K562 (cell line): ENCODE data around the gene LRRC75A. TPM values are rescaled to one million over a fixed set of nuclear protein-coding genes. Genes with fewer than 3 reads are reported as not detected.

Experiments
- ATAC-seq: fragments of 200-7000 bp; cut with Tn5 transposase; 3 replicates; pipeline ENCODE4 v1.9.1; 2020; ENCODE audit warnings: moderate library complexity
- BruUV-seq: library from RNA; stranded (reverse); fragments of 400-500 nt; replicated peaks from 2 replicates; lab custom pipeline; 2021; lab: Mats Ljungman, UMichigan
- CTCF ChIA-PET: fragments of 300-600 bp; formaldehyde crosslinking; extraction: SDS; loops from one replicate; lab custom pipeline; 2021; ENCODE audit warnings: low intra/inter-chr PET ratio; lab: Yijun Ruan, JAX
- POLR2A ChIA-PET: fragments of 300-600, 350-650 bp; sonication (Branson Sonifier 250); formaldehyde crosslinking; extraction: SDS; loops from one replicate; lab custom pipeline; 2021; ENCODE audit warnings: antibody characterized with exemption, inconsistent platforms; lab: Yijun Ruan, JAX
- DNase-seq, 4 experiments: peaks; one replicate each; pipeline versions ENCODE4 v3.0.0 to v3.0.0-alpha.2; 2011 to 2018; ENCODE audit warnings: low spot score in 3 of 4, mixed read lengths in 3 of 4; ENCODE audit errors: extremely low read depth in 1 of 4
- FAIRE-seq: peaks from 2 replicates; lab custom pipeline; 2011; peaks lifted over from hg19 to GRCh38; lab: Jason Lieb, UNC
- H2AFZ ChIP-seq: 2 replicates; pipeline ENCODE4 v1.6.0; 2011; ENCODE audit warnings: low read depth, low read length, control low read depth, inconsistent platforms
- H3K27ac ChIP-seq: fragments of 200-600 bp; 3 replicates; pipeline ENCODE4 v1.8.0; 2011; ENCODE audit warnings: low read depth, mild to moderate bottlenecking, control low read depth, inconsistent platforms, low read length, moderate library complexity, mixed read lengths; ENCODE audit errors: extremely low read depth
- H3K27me3 ChIP-seq, 2 experiments: fragments of 300-600 bp in 1 of 2; 2 replicates in 1 of 2; 3 replicates in 1 of 2; pipeline versions ENCODE4 v1.6.0 to v1.8.0; 2011; ENCODE audit warnings: inconsistent platforms in 2 of 2, low read length in 2 of 2, mild to moderate bottlenecking in 1 of 2, mixed read lengths in 1 of 2, moderate library complexity in 1 of 2; ENCODE audit not compliant: control insufficient read depth in 2 of 2, insufficient read depth in 2 of 2
- H3K36me3 ChIP-seq: fragments of 300-600 bp; 3 replicates; pipeline ENCODE4 v1.8.0; 2011; ENCODE audit warnings: mild to moderate bottlenecking, low read length, inconsistent platforms; ENCODE audit not compliant: control insufficient read depth, insufficient read depth
- H3K4me1 ChIP-seq, 2 experiments: fragments of 200-600 bp in 1 of 2; replicated peaks in 1 of 2; 2 replicates in 1 of 2; 3 replicates in 1 of 2; pipeline versions ENCODE4 v1.5.1 to v1.8.0; 2011; ENCODE audit warnings: inconsistent platforms in 2 of 2, low read length in 2 of 2, mild to moderate bottlenecking in 1 of 2, mixed read lengths in 1 of 2, moderate library complexity in 1 of 2; ENCODE audit not compliant: control insufficient read depth in 2 of 2, insufficient read depth in 2 of 2
- H3K4me2 ChIP-seq: 2 replicates; pipeline ENCODE4 v1.6.1; 2011; ENCODE audit warnings: low read length, control low read depth, inconsistent platforms, mixed read lengths; ENCODE audit not compliant: insufficient read depth
- H3K4me3 ChIP-seq: fragments of 200-600 bp; sonication (generic), shearing (Covaris generic); 2 replicates; pipeline ENCODE4 v1.5.1; 2016; ENCODE audit warnings: control low read depth, inconsistent platforms
- H3K79me2 ChIP-seq: fragments of 200-600 bp; 3 replicates; pipeline ENCODE4 v1.8.0; 2011; ENCODE audit warnings: low read length, inconsistent platforms; ENCODE audit not compliant: control insufficient read depth, insufficient read depth
- H3K9ac ChIP-seq, 2 experiments: 2 replicates each; pipeline versions ENCODE4 v1.6.0 to v1.6.1; 2011; ENCODE audit warnings: low read depth in 2 of 2, low read length in 2 of 2, control low read depth in 1 of 2, inconsistent platforms in 1 of 2, mild to moderate bottlenecking in 1 of 2, mixed read lengths in 1 of 2; ENCODE audit not compliant: insufficient read depth in 1 of 2
- H3K9me1 ChIP-seq: one replicate; pipeline ENCODE4 v1.6.0; 2011; ENCODE audit warnings: inconsistent platforms, mild to moderate bottlenecking, low read length, moderate library complexity; ENCODE audit not compliant: control insufficient read depth, insufficient read depth
- H3K9me3 ChIP-seq: replicated peaks from 2 replicates; pipeline ENCODE4 v1.5.1; 2011; ENCODE audit warnings: low read depth, low read length, inconsistent platforms; ENCODE audit not compliant: control insufficient read depth, insufficient read depth
- H4K20me1 ChIP-seq: replicated peaks from 2 replicates; pipeline ENCODE4 v1.6.1; 2011; ENCODE audit warnings: low read length, inconsistent platforms, mixed read lengths; ENCODE audit not compliant: control insufficient read depth, insufficient read depth
- E2F6 ChIP-seq, 2 experiments: IDR thresholded peaks; 2 replicates each; pipeline ENCODE4 v1.6.1; 2011; ENCODE audit warnings: borderline replicate concordance in 1 of 2, control low read depth in 1 of 2, low read depth in 1 of 2, low read length in 1 of 2, mild to moderate bottlenecking in 1 of 2, mixed read lengths in 1 of 2, moderate library complexity in 1 of 2; ENCODE audit not compliant: insufficient read depth in 1 of 2, insufficient read length in 1 of 2, poor library complexity in 1 of 2, severe bottlenecking in 1 of 2; ENCODE audit errors: extremely low read depth in 1 of 2
- RFX1 ChIP-seq: fragments of 450-650 bp; IDR thresholded peaks from 2 replicates; pipeline ENCODE4 v1.6.1; 2016; ENCODE audit warnings: mild to moderate bottlenecking, moderate library complexity
- SMAD3 ChIP-seq: fragments of 450-650 bp; formaldehyde crosslinking; conservative IDR thresholded peaks from 2 replicates; pipeline ENCODE4 v1.4.0; 2020; ENCODE audit warnings: mild to moderate bottlenecking
- STAT5A ChIP-seq: IDR thresholded peaks from 2 replicates; pipeline ENCODE4 v1.6.1; 2012; ENCODE audit warnings: low read length, inconsistent platforms, borderline replicate concordance
- TCF3 ChIP-seq: sonication (generic); formaldehyde crosslinking; IDR thresholded peaks from 2 replicates; pipeline ENCODE4 v1.4.0; 2020; ENCODE audit warnings: mild to moderate bottlenecking, missing genetic modification reagents
- ZFPM2 ChIP-seq: fragments of 250-450 bp; sonication (Bioruptor Pico); IDR thresholded peaks from 2 replicates; pipeline ENCODE4 v1.5.1; 2022; ENCODE audit warnings: mild to moderate bottlenecking
- ZNF507 ChIP-seq: conservative IDR thresholded peaks from 2 replicates; pipeline ENCODE4 v1.6.1; 2017; ENCODE audit warnings: missing genetic modification characterization, missing compliant biosample characterization
- ZNF561 ChIP-seq: fragments of 450-650 bp; formaldehyde crosslinking; conservative IDR thresholded peaks from 2 replicates; pipeline ENCODE4 v1.4.0; 2020; ENCODE audit warnings: mild to moderate bottlenecking, moderate library complexity
- ZSCAN32 ChIP-seq: fragments of 450-650 bp; formaldehyde crosslinking; IDR thresholded peaks from 2 replicates; pipeline ENCODE4 v1.4.0; 2020; ENCODE audit warnings: mild to moderate bottlenecking, moderate library complexity
- WGBS: fragments of 100-300 bp; shearing (Covaris generic); methylation state at CpG from one replicate; pipeline ENCODE4 v1.1.6; 2016; ENCODE audit warnings: low coverage, mixed read lengths; ENCODE audit not compliant: insufficient coverage; ENCODE audit errors: missing lambda C conversion rate; 5-methylcytosine and 5-hydroxymethylcytosine counted together
- in situ Hi-C: fragments of 300-500 bp; cut with MboI; formaldehyde crosslinking; loops from 4 replicates; pipeline ENCODE4 v1.15.0; 2018; ENCODE audit warnings: inconsistent platforms, mixed read lengths
- intact Hi-C: fragments of 100-400 bp; cut with micrococcal nuclease; formaldehyde crosslinking; loops from 2 replicates; pipeline ENCODE4 v1.14.2; 2022
- polyA plus RNA-seq, 8 experiments: library from polyadenylated mRNA; depleted of rRNA in 4 of 8; stranded (reverse) in 5 of 8; unstranded in 3 of 8; fragments of >200 nt; fragmentation: Nextera tagmentation in 2 of 8; fragmentation: Illumina TruSeq in 1 of 8; extraction: Ambion mirVana in 2 of 8; extraction: Trizol in 1 of 8; gene quantifications; 2 replicates each; pipeline versions ENCODE4 v1.2.1 to v1.2.3, GENCODE V29; 2011 to 2014; ENCODE audit warnings: inconsistent platforms in 1 of 8, missing spikeins in 1 of 8
- total RNA-seq, 7 experiments: library from RNA; depleted of rRNA in 6 of 7; stranded (reverse); fragments of >200 nt in 6 of 7; fragmentation: Illumina TruSeq in 2 of 7; extraction: Trizol in 2 of 7; gene quantifications; 2 replicates each; pipeline versions ENCODE4 v1.2.1 to v1.2.3, GENCODE V29; 2011 to 2021; ENCODE audit warnings: low replicate concordance in 1 of 7
- TF ChIP-seq, protein P1 (sequence below): fragments of 250-450 bp; sonication (Bioruptor Pico); IDR thresholded peaks from 2 replicates; pipeline ENCODE4 v1.8.0; 2021; ENCODE audit warnings: mild to moderate bottlenecking, moderate library complexity

Gene LRRC75A
- total and polyA plus RNA-seq, 9 of the 15 experiments (the other 6 are each of a cell fraction or from before 2014, with no cell fraction given): 0.04 to 0.34 (median 0.08) TPM; not detected in 5

- ATAC-seq: no peak
- Histone ChIP-seq H3K4me3 (no peak overlapping the region), H3K36me3 (no peaks in the 10 kb centered on the region), H3K27ac (no peak overlapping the region), H2AFZ (no peak overlapping the region), H3K79me2 (no peaks in the 10 kb centered on the region), H4K20me1 (no peaks in the 10 kb centered on the region; the same call in 1 of the 2 replicates), H3K27me3 (peaks cover 9 to 48% of the 10 kb centered on the region in 2 experiments; a peak in 4 of 5 replicates), H3K9ac (no peak overlapping the region), H3K9me1 (no peaks in the 10 kb centered on the region), H3K4me1 (no peaks in the 10 kb centered on the region; a peak in 1 of 5 replicates), H3K9me3 (no peaks in the 10 kb centered on the region), H3K4me2 (no peak overlapping the region)
- POLR2A ChIA-PET: no interaction called here
- in situ Hi-C loops (no loop called here), intact Hi-C loops (no loop called here)
- TF ChIP-seq ZFPM2 (CRISPR knock-in tag) (no peak), ZSCAN32 (no peak), STAT5A (no peak), RFX1 (no peak)
- FAIRE-seq: no peak
- CTCF ChIA-PET: no interaction called here
- no TSS peak for BruUV-seq
- 19% methylated on average over 4 of the region's 5 CpGs for WGBS
- no peak for DNase-seq
Observed at GRCh38 chr17:16471295-16471694, 20.7 kb downstream of the LRRC75A start.

DNA sequence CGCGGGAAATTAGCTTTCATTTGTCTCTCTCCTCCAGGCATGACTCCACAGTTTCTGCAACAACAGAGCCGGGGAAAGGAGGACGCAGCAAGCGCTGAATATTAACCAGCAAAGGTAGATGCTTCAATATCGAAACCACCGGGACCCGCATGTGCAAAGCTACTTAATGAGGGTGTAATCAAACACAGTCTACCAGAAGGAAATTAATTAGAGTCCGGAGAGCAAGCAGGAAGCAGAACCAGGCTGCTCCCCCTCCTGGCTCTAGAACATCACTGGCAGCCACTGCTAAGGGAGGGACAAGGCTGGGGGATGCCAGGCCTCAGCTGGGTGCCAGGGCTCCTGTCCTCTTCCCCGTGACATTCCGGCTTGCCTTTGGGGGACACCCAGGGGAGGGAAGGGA lies 21.7 kb downstream of the LRRC75A start:
- Histone ChIP-seq H3K9me1 (no peaks in the 10 kb centered on the region), H3K79me2 (no peaks in the 10 kb centered on the region), H3K4me1 (no peaks in the 10 kb centered on the region; a peak in 1 of 5 replicates), H3K9ac (no peak overlapping the region), H3K27me3 (peaks cover 9 to 45% of the 10 kb centered on the region in 2 experiments; a peak in 4 of 5 replicates), H3K4me2 (no peak overlapping the region), H2AFZ (no peak overlapping the region), H3K27ac (no peak overlapping the region), H3K4me3 (no peak overlapping the region), H3K9me3 (no peaks in the 10 kb centered on the region), H3K36me3 (no peaks in the 10 kb centered on the region), H4K20me1 (no peaks in the 10 kb centered on the region; the same call in 1 of the 2 replicates)
- 1% methylated on average over 9 of the region's 11 CpGs for WGBS
- FAIRE-seq: no peak
- POLR2A ChIA-PET: interaction anchor here (0.7 kb wide), 1 partner anchor 162 kb away, joined by 3 read pairs; no protein-coding TSS in a partner anchor
- CTCF ChIA-PET: no interaction called here
- BruUV-seq: no TSS peak
- DNase-seq: no peak
- intact Hi-C loops (no loop called here), in situ Hi-C loops (no loop called here)
- ATAC-seq: no peak
- TF ChIP-seq E2F6 (IDR thresholded peaks at IDR 0.05; ENCODE audit: borderline replicate concordance in 1 of 2, extremely low read depth in 1 of 2, insufficient read depth in 1 of 2, insufficient read length in 1 of 2, low read depth in 1 of 2, low read length in 1 of 2, poor library complexity in 1 of 2, severe bottlenecking in 1 of 2) (no peak), TCF3 (CRISPR knock-in tag) (no peak), ZNF561 (CRISPR knock-in tag) (no peak), SMAD3 (CRISPR knock-in tag) (no peak), ZNF507 (no peak)
- TF ChIP-seq, protein P1, sequence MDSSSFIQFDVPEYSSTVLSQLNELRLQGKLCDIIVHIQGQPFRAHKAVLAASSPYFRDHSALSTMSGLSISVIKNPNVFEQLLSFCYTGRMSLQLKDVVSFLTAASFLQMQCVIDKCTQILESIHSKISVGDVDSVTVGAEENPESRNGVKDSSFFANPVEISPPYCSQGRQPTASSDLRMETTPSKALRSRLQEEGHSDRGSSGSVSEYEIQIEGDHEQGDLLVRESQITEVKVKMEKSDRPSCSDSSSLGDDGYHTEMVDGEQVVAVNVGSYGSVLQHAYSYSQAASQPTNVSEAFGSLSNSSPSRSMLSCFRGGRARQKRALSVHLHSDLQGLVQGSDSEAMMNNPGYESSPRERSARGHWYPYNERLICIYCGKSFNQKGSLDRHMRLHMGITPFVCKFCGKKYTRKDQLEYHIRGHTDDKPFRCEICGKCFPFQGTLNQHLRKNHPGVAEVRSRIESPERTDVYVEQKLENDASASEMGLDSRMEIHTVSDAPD (CRISPR knock-in tag): no peak
